LNCAP (cell line): Measurements from ENCODE around the gene ASXL3.

Source experiments
- CTCF ChIP-seq: fragments of 450-650 bp; IDR thresholded peaks from 2 replicates; pipeline ENCODE4 v1.5.1; 2017; ENCODE audit warnings: mild to moderate bottlenecking

The ASXL3 gene

GRCh38 chr18:33557706-33558105, 20.3 kb upstream of the ASXL3 start:
- no peak for TF ChIP-seq CTCF

- no peak for TF ChIP-seq CTCF
Observed at GRCh38 chr18:33558529-33558928, 19.5 kb upstream of the ASXL3 start.

- no peak for TF ChIP-seq CTCF
Observed at GRCh38 chr18:33560686-33561370, 17.2 kb upstream of the ASXL3 start.

DNA sequence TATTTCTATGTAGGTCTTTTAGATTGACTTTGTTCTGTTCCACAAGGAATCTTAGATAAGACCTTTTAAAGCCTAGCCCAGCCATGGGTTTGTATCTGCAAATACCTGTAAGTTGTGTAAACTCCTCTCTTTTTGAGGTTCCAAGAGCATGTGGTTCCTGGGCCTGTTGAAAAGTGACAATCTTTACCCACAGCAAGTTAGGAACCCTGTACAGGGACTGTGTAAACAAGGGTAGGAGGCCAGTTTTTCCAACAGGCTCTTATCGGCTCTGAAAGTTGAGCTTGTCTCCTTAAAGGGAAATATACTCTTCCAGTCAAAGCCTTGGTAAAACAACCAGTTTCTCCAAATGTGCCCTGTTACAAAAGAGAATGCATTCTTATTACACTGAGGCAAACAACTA, 15.3 kb upstream of the ASXL3 start:
- TF ChIP-seq CTCF: no peak

DNA sequence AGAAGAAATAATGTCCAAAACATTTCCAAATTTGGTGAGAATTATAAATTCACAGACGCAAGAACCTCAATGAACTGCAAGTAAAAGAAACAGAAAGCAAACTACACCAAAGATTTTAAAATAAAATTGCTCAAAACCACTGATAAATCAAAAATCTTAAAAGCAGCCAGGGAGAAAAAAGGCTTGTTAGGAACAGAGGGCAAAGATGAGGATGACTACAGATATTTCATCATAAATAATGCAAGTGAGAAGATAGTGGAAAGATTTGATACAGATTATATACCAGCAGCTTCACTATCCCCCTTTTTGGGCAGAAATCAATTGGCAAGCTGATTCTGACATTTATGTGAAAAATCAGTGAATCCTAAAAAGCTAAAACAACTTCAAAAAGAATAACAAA, 10.3 kb upstream of the ASXL3 start:
- no peak for TF ChIP-seq CTCF

DNA sequence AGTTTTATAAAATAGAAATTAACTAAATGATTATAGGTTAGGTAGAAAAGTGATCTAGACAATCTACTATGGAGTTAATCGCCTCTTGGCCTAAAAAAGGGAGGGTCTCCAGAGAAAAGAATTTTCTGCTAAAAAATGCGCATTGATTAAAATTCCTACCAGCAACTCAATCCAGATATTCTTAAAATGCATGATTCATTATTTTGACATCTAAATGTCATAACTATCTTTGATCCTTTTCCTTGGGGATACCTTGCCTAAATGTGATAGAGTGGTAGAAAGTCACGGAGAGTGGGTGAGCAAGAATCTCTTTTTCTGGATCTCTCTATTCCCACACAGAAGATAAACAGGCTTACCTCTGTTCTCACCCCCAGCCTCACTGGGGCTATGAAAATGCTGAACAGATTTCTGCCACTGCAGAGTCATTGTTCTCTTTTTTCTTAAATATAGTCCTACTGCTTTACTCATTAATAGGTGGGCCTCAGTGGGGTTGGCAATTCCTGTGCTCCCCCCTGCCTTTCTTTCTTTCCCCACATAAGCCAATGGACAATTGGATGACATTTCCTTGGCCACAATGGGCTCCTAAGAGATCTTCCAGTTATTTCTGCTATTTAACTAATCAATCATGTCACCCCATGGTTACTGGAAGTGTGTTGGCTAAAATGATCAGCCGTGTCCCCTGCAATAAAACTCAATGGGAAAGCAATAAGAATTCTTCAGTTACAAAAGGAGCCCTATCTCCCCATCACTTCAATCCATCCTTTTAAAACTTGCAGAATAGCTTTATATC, 5.8 kb upstream of the ASXL3 start:
- no peak for TF ChIP-seq CTCF

- no peak for TF ChIP-seq CTCF
Observed at GRCh38 chr18:33573193-33573592, 4.8 kb upstream of the ASXL3 start.
